ENCODE results near the gene STH. TPM values are rescaled to one million over a fixed set of nuclear protein-coding genes. Genes with fewer than 3 reads are reported as not detected.

Gene STH
- total and polyA plus RNA-seq, 9 of the 15 experiments (the other 6 are each of a cell fraction or from before 2014, with no cell fraction given): not detected

GRCh38 chr17:45976755-45977505, 22.1 kb upstream of the STH start (continued):
- TF ChIP-seq MNT (conservative IDR thresholded peaks at IDR 0.05) (peak; percentile 62 to 88; a peak in 3 of 4 replicates), REST (IDR thresholded peaks at IDR 0.05; ENCODE audit: borderline replicate concordance) (peak; percentile 62), REST (CRISPR knock-in tag; IDR thresholded peaks at IDR 0.05; ENCODE audit: low read depth) (no peak; the same call in 1 of the 2 replicates), MYC (IDR thresholded peaks at IDR 0.05; ENCODE audit: low read depth, low read length) (peak; percentile 89), MYC (CRISPR knock-in tag; IDR thresholded peaks at IDR 0.05; ENCODE audit: borderline replicate concordance, low read depth) (no peak), TFAP4 (CRISPR knock-in tag; IDR thresholded peaks at IDR 0.05; ENCODE audit: borderline replicate concordance) (peak; percentile 86; the same call in 1 of the 2 replicates), ETV1 (tag; conservative IDR thresholded peaks at IDR 0.05; ENCODE audit: low read depth) (peak; percentile 54; the same call in 1 of the 2 replicates), KDM2B (CRISPR knock-in tag; IDR thresholded peaks at IDR 0.05) (no peak), ZBTB33 (CRISPR knock-in tag; IDR thresholded peaks at IDR 0.05) (peak; percentile 87), MTF1 (CRISPR knock-in tag; IDR thresholded peaks at IDR 0.05; ENCODE audit: borderline replicate concordance) (peak; percentile 28; the same call in 1 of the 2 replicates), ZNF134 (CRISPR knock-in tag; conservative IDR thresholded peaks at IDR 0.05) (peak; percentile 60; the same call in 1 of the 2 replicates), SRSF9 (IDR thresholded peaks at IDR 0.05; ENCODE audit: borderline replicate concordance, low read depth, low read length) (no peak), NCOA2 (IDR thresholded peaks at IDR 0.05; ENCODE audit: partially characterized antibody in 2 of 2) (no peak), ZFP1 (CRISPR knock-in tag; IDR thresholded peaks at IDR 0.05) (no peak)

Data from K562 (cell line).